ENCODE data around the gene VTN. TPM values are rescaled to one million over a fixed set of nuclear protein-coding genes. Genes with fewer than 3 reads are reported as not detected.

VTN gene
- total RNA-seq, 1 donor from 2014 or later = not detected

DNA sequence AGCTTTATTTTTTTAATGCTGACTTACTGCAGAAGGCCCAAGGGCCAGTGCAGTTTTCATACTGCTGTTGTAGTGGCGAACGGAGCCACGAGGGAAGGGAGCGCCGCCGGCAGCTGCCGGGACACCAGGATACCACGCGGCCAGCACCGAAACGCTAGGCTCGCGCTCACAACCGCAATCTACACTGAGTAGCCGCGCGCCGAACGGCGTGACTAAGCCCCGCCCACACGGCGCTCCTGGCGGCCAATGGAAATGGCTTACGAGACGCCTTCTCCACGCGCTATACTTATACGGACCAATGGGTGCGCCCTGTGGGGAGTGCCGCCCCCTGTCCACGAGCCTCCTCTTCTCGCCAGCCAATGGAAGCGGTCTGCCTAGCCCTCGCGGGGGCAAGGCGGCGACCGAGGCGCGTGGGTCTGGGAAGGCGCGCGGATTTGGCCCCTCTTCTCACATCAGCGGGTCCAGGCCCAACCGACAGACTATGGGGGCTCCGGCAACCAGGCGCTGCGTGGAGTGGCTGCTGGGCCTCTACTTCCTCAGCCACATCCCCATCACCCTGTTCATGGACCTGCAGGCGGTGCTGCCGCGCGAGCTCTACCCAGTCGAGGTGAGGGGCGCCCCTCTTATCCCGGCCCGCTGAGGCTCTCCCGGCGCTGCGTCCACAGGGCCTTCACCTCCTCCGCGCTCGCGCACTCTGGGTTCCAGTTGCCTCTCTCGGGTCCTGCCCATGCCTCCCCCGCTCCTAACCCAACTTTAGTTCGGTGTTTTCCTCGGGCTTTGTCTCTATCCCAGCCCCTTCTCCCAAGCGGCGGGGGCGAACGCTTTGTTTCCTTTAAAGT, 51.1 kb downstream of the VTN start, which contains the start of gene TMEM97:
Gene TMEM97 (plus strand): TSS at position 442 of the 839 bp plus-strand sequence. CDS start 40 bp downstream, at position 482.
- TF ChIP-seq, protein P1, sequence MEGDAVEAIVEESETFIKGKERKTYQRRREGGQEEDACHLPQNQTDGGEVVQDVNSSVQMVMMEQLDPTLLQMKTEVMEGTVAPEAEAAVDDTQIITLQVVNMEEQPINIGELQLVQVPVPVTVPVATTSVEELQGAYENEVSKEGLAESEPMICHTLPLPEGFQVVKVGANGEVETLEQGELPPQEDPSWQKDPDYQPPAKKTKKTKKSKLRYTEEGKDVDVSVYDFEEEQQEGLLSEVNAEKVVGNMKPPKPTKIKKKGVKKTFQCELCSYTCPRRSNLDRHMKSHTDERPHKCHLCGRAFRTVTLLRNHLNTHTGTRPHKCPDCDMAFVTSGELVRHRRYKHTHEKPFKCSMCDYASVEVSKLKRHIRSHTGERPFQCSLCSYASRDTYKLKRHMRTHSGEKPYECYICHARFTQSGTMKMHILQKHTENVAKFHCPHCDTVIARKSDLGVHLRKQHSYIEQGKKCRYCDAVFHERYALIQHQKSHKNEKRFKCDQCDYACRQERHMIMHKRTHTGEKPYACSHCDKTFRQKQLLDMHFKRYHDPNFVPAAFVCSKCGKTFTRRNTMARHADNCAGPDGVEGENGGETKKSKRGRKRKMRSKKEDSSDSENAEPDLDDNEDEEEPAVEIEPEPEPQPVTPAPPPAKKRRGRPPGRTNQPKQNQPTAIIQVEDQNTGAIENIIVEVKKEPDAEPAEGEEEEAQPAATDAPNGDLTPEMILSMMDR (conservative IDR thresholded peaks at IDR 0.05; ENCODE audit: low read depth, low read length) = no peak
- DNase-seq (ENCODE audit: low read depth) = peak; percentile 69
- peak within 1 kb of the TSS; percentile 78 for H3K4me3 ChIP-seq (ENCODE audit: low read depth, low read length)

DNA sequence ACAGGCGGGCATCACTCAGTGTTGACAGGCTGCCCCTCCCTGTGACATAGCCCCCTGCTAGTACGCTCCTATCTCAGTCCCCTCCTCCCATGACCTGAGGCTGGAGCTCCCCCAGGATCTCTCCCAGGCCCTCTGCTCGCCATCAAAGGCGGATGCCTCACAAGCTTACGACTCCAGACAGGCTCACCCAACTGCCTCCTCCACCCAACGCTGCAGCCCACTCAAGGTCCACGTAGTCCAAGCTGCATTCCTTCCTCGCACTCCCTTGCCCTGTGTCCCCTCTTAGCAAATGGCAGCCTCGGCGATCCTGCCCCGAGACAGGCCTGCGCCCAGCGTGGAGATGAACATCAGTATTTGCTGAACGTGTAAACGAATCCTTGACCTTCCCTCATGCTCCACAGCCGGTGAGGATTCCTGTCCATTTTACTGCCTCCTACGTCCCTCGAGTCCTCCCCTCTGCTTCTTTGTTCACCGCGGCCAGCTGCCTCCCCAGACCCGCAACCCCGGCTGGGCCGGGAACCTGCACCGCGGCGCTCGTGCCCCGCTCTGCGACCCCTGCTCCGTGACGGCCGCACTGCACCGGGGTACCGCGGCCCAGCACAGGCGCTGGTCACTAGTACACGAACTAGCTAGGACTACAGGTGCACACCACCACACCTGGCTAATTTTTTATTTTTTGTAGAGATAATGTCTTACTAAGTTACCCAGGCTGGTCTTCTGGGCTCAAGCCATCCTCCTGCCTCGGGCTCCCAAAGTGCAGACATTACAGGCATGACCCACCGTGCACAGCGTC, 51.9 kb downstream of the VTN start:
- TF ChIP-seq, protein P1 (conservative IDR thresholded peaks at IDR 0.05; ENCODE audit: low read depth, low read length) = no peak
- peak overlapping the region; percentile 78 for H3K4me3 ChIP-seq (ENCODE audit: low read depth, low read length)
- no peak for DNase-seq (ENCODE audit: low read depth)

Other genes starting within 250 kb of the VTN start
- gene TMEM97, start 51.1 kb downstream of the VTN start, total RNA-seq = 28.5 and 69.8 TPM in 2 replicates
- gene IFT20, start 34.8 kb downstream of the VTN start, total RNA-seq = 30.2 and 32.9 TPM in 2 replicates
- 69.3 and 72.4 TPM in 2 replicates for gene TNFAIP1, start 34.5 kb downstream of the VTN start, total RNA-seq
- gene POLDIP2, start 12.8 kb downstream of the VTN start, total RNA-seq = 96.4 and 131 TPM in 2 replicates
- gene SEBOX, start 5.1 kb downstream of the VTN start, total RNA-seq = not detected in 2 replicates
- gene SARM1, start 1.4 kb upstream of the VTN start, total RNA-seq = 0.80 and 0.81 TPM in 2 replicates
- gene SLC46A1, start 35.9 kb upstream of the VTN start, total RNA-seq = 2.8 and 4.7 TPM in 2 replicates
- not detected in 2 replicates for gene SLC13A2, start 103.3 kb upstream of the VTN start, total RNA-seq
- not detected in 2 replicates for gene FOXN1, start 136.0 kb upstream of the VTN start, total RNA-seq
- 28.7 and 29.2 TPM in 2 replicates for gene UNC119, start 182.3 kb upstream of the VTN start, total RNA-seq
- 47.2 and 55.6 TPM in 2 replicates for gene PIGS, start 201.2 kb upstream of the VTN start, total RNA-seq
- gene ALDOC, start 206.6 kb upstream of the VTN start, total RNA-seq = 25.4 and 100.0 TPM in 2 replicates
- 99.2 and 104 TPM in 2 replicates for gene SPAG5, start 228.7 kb upstream of the VTN start, total RNA-seq
- 3.0 and 4.3 TPM in 2 replicates for gene RSKR, start 243.9 kb upstream of the VTN start, total RNA-seq